Endothelial cell (in vitro differentiated cells): Measurements from ENCODE around the gene ABCC12. TPM values are rescaled to one million over a fixed set of nuclear protein-coding genes. Genes with fewer than 3 reads are reported as not detected.
"Not testable (repeated sequence)": the region's sequence is repeated elsewhere in the genome, so short reads cannot be mapped to it uniquely, and the experiment has no call there.

ENCODE experiments used
- DNase-seq: peaks from one replicate; pipeline ENCODE4 v3.0.0; 2021; ENCODE audit warnings: low spot score
- H3K27ac Mint-ChIP-seq: one replicate; pipeline ENCODE4 v1.8.0; 2021; ENCODE audit warnings: mixed read lengths, inconsistent platforms; ENCODE audit not compliant: unreplicated experiment
- H3K27me3 Mint-ChIP-seq: one replicate; pipeline ENCODE4 v1.8.0; 2021; ENCODE audit warnings: mild to moderate bottlenecking, moderate library complexity, mixed read lengths, inconsistent platforms; ENCODE audit not compliant: unreplicated experiment
- H3K36me3 Mint-ChIP-seq: one replicate; pipeline ENCODE4 v1.8.0; 2021; ENCODE audit warnings: mild to moderate bottlenecking, low read depth, mixed read lengths, inconsistent platforms; ENCODE audit not compliant: unreplicated experiment
- H3K4me1 Mint-ChIP-seq: one replicate; pipeline ENCODE4 v1.8.0; 2021; ENCODE audit warnings: mild to moderate bottlenecking, mixed read lengths, inconsistent platforms; ENCODE audit not compliant: unreplicated experiment
- H3K4me3 Mint-ChIP-seq: one replicate; pipeline ENCODE4 v1.8.0; 2021; ENCODE audit warnings: mild to moderate bottlenecking, mixed read lengths, inconsistent platforms; ENCODE audit not compliant: unreplicated experiment
- H3K9me3 Mint-ChIP-seq: one replicate; pipeline ENCODE4 v1.8.0; 2021; ENCODE audit warnings: mixed read lengths, inconsistent platforms; ENCODE audit not compliant: unreplicated experiment
- CTCF ChIP-seq: fragments of 200-600 bp; sonication (generic); IDR thresholded peaks from one replicate; pipeline ENCODE4 v1.5.0; 2021; ENCODE audit warnings: antibody characterized with exemption; ENCODE audit not compliant: unreplicated experiment
- total RNA-seq: library from RNA; stranded (reverse); fragmentation: NEBNext Ultra II Directional; extraction: Animal tissue kit (Norgen Biotek cat#: 25700); gene quantifications from one replicate; pipeline ENCODE4 v1.2.1, GENCODE V29; 2021; ENCODE audit not compliant: unreplicated experiment

The ABCC12 gene
- total RNA-seq, 1 donor from 2014 or later, result 0.31 TPM

DNA sequence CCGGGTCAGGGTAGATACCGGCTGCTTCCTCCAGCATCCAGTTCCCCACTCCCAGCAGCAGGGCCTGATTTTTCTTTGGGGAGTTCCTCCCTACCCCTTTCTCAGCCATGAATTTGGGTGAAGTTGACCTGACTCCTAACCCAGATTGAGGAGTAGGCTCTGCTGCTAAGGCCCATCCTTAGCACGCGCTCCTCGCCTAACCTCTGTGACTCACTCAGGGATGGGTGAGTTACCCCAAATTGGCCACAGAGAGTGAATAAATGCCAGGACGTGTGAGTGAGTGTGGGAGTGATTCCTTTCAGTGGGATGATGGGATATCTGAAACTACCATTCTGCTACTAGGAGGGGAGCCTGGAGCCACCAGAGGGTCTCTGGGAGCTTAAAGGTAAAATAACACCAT is 28.9 kb upstream of the ABCC12 start:
- Mint-ChIP-seq H3K36me3 (no peaks in the 10 kb centered on the region), H3K9me3 (no peaks in the 10 kb centered on the region), H3K4me1 (peaks cover 3% of the 10 kb centered on the region), H3K4me3 (no peak overlapping the region), H3K27me3 (peaks cover 2% of the 10 kb centered on the region), H3K27ac (no peak overlapping the region)
- DNase-seq, result no peak
- TF ChIP-seq CTCF, result no peak

GRCh38 chr16:48182979-48183537 is 27.3 kb upstream of the ABCC12 start:
- H3K4me3 Mint-ChIP-seq, result no peak overlapping the region
- no peaks in the 10 kb centered on the region for H3K9me3 Mint-ChIP-seq
- TF ChIP-seq CTCF, result no peak
- peaks cover 3% of the 10 kb centered on the region for H3K4me1 Mint-ChIP-seq
- no peak for DNase-seq
- no peak overlapping the region for H3K27ac Mint-ChIP-seq
- no peaks in the 10 kb centered on the region for H3K36me3 Mint-ChIP-seq
- peaks cover 5% of the 10 kb centered on the region for H3K27me3 Mint-ChIP-seq

DNA sequence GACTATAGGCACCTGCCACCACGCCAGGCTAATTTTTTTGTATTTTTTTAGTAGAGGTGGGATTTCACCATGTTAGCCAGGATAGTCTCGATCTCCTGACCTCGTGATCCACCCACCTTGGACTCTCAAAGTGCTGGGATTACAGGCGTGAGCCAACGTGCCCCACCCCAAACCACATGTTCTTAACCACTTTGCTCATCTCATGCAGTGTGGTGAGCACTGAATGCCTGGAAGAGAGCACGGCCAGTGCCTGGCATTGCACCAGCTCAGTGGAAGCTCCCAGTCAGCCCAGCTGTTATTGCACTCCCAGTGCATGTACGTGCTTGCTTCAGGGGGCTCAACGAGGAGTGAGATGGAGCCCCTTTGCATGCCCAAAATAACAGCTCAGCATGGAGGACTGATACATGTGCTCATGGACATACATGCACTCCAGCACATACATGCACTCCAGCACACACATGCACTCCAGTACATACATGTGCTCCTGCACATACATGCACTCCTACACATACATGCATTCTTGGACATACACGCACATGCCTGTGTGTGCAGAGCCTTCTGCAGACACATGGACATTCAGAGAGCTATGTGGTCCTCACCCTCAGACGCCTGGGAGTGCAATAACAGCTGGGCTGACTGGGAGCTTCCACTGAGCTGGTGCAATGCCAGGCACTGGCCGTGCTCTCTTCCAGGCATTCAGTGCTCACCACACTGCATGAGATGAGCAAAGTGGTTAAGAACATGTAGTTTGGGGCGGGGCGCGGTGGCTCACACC is 26.1 kb upstream of the ABCC12 start:
- H3K36me3 Mint-ChIP-seq, H3K4me1 Mint-ChIP-seq, H3K9me3 Mint-ChIP-seq, H3K27ac Mint-ChIP-seq, H3K4me3 Mint-ChIP-seq, H3K27me3 Mint-ChIP-seq, DNase-seq: not testable (repeated sequence)

DNA sequence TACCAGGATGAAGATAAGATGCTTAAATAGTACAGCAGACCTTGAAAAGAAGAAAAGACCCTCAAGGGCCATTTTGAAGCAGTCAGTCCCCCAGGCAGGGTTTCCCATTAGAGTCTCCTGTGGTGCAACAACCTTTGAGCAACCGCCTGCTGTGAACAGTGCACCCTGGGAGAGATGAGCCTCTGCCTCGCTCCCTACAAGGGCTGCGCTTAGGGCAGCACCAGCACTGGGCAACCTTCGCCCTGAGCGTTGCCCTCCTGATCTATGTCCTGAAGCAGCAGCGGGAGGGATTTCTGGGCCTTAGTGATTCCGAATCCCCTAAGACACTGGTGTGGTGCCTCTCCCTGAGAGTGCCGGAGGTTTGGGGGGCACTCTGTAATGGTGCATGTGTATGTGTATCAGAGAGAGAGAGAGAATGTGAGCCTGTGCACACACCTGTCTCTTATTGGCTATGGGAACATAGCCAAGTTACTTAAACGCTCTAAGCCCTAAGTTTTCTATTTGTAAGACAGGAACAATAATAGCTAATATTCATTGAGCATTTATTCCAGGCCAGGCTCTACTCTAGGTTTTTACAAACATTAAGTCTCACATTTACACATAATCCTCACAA is 25.2 kb upstream of the ABCC12 start:
- H3K4me3 Mint-ChIP-seq, result no peak overlapping the region
- no peaks in the 10 kb centered on the region for H3K9me3 Mint-ChIP-seq
- H3K4me1 Mint-ChIP-seq, result peaks cover 11% of the 10 kb centered on the region

More for the DNA sequence above, 25.2 kb upstream of the ABCC12 start:
- no peaks in the 10 kb centered on the region for H3K36me3 Mint-ChIP-seq
- peaks cover 5% of the 10 kb centered on the region for H3K27me3 Mint-ChIP-seq
- DNase-seq, result no peak
- no peak overlapping the region for H3K27ac Mint-ChIP-seq
- TF ChIP-seq CTCF, result no peak
